ENCODE results near the gene ERF.

GRCh38 chr19:42290523-42291434 is 35.9 kb upstream of the ERF start:
- TF ChIP-seq GATA3 (IDR thresholded peaks at IDR 0.05; ENCODE audit: low read depth, low read length) = no peak
- no peak for TF ChIP-seq GATA2 (IDR thresholded peaks at IDR 0.05; ENCODE audit: low read depth, low read length)
